SU-DHL-6 (cell line): Measurements from ENCODE around the gene HAP1.
"Not testable (repeated sequence)": the region's sequence is repeated elsewhere in the genome, so short reads cannot be mapped to it uniquely, and the experiment has no call there.

Experiments used
- H2AFZ ChIP-seq: fragments of 200-600 bp; sonication (generic); 2 replicates; pipeline ENCODE4 v1.6.1; 2014; ENCODE audit warnings: low read depth, mild to moderate bottlenecking, moderate library complexity, mixed read lengths, antibody characterized with exemption, low read length; ENCODE audit not compliant: severe bottlenecking
- H3F3A ChIP-seq: fragments of 200-600 bp; shearing (Covaris generic); 2 replicates; pipeline ENCODE4 v1.6.0; 2016; ENCODE audit warnings: antibody characterized with exemption, mild to moderate bottlenecking; ENCODE audit not compliant: insufficient read depth
- H3K27ac ChIP-seq: fragments of 200-600 bp; sonication (generic); 2 replicates; pipeline ENCODE4 v1.5.1; 2016; ENCODE audit warnings: low read depth, mild to moderate bottlenecking, low read length, moderate library complexity, mixed read lengths
- H3K27me3 ChIP-seq: fragments of 200-600 bp; sonication (generic), shearing (Covaris generic); 2 replicates; pipeline ENCODE4 v1.6.0; 2014; ENCODE audit warnings: mild to moderate bottlenecking, low read length
- H3K36me3 ChIP-seq: fragments of 200-600 bp; sonication (generic); 2 replicates; pipeline ENCODE4 v1.6.1; 2014; ENCODE audit warnings: mild to moderate bottlenecking, low read length, mixed read lengths
- H3K4me2 ChIP-seq: fragments of 300-600, 200-600 bp; shearing (Covaris generic), sonication (generic); 2 replicates; pipeline ENCODE4 v1.6.0; 2014; ENCODE audit warnings: low read length, low read depth, mild to moderate bottlenecking; ENCODE audit not compliant: poor library complexity, severe bottlenecking
- H3K4me3 ChIP-seq: fragments of 200-600 bp; sonication (generic); 2 replicates; pipeline ENCODE4 v1.5.1; 2014; ENCODE audit warnings: antibody characterized with exemption, low read length, mild to moderate bottlenecking, mixed read lengths; ENCODE audit not compliant: insufficient read depth, poor library complexity, severe bottlenecking
- H3K79me2 ChIP-seq: fragments of 200-600 bp; sonication (generic); 2 replicates; pipeline ENCODE4 v1.6.1; 2014; ENCODE audit warnings: mild to moderate bottlenecking, low read length, moderate library complexity; ENCODE audit not compliant: insufficient read depth
- H3K9ac ChIP-seq: fragments of 200-600 bp; sonication (generic); 2 replicates; pipeline ENCODE4 v1.7.0; 2014; ENCODE audit warnings: mild to moderate bottlenecking, low read length
- H3K9me2 ChIP-seq: fragments of 200-600 bp; sonication (generic); replicated peaks from 2 replicates; pipeline ENCODE4 v1.6.1; 2014; ENCODE audit warnings: low read length; ENCODE audit not compliant: insufficient read depth
- H3K9me3 ChIP-seq: fragments of 200-600 bp; sonication (generic); 2 replicates; pipeline ENCODE4 v1.6.1; 2014; ENCODE audit warnings: low read length, mixed read lengths; ENCODE audit not compliant: insufficient read depth
- H4K20me1 ChIP-seq: fragments of 200-600 bp; sonication (generic); 2 replicates; pipeline ENCODE4 v1.6.1; 2014; ENCODE audit warnings: low read depth, mild to moderate bottlenecking, antibody characterized with exemption, low read length, moderate library complexity, mixed read lengths
- CTCF ChIP-seq: fragments of 200-600 bp; sonication (generic); IDR thresholded peaks from one replicate; pipeline ENCODE4 v1.5.1; 2017; ENCODE audit warnings: antibody characterized with exemption, mild to moderate bottlenecking, low read length, moderate library complexity; ENCODE audit not compliant: insufficient read depth, poor library complexity, severe bottlenecking
- EZH2phosphoT487 ChIP-seq: fragments of 200-600 bp; sonication (generic), shearing (Covaris generic); conservative IDR thresholded peaks from 2 replicates; pipeline ENCODE4 v1.6.1; 2018; ENCODE audit warnings: mild to moderate bottlenecking, antibody characterized with exemption, low read length, moderate library complexity, mixed read lengths

The HAP1 gene

GRCh38 chr17:41688641-41689496 lies 45.6 kb downstream of the HAP1 start, which contains the start of gene EIF1:
Gene EIF1, plus strand, starts transcription at chr17:41688885. Its CDS starts 154 bp downstream, at chr17:41689039.
- Histone ChIP-seq H3K27ac (peak within 1 kb of the TSS; percentile 88), H3K9me2 (no peaks in the 10 kb centered on the region), H3K4me2 (peak within 1 kb of the TSS; percentile 88), H3F3A (peaks cover 48% of the 10 kb centered on the region), H2AFZ (peak within 1 kb of the TSS; percentile 86), H3K4me3 (peak within 1 kb of the TSS; percentile 98), H3K27me3 (no peaks in the 10 kb centered on the region), H4K20me1 (peaks cover 20% of the 10 kb centered on the region), H3K9me3 (no peaks in the 10 kb centered on the region), H3K36me3 (peaks cover 33% of the 10 kb centered on the region), H3K79me2 (peaks cover 17% of the 10 kb centered on the region), H3K9ac (peak within 1 kb of the TSS; percentile 93)
- TF ChIP-seq EZH2phosphoT487 (no peak), CTCF (no peak)

- peaks cover 20% of the 10 kb centered on the region for H4K20me1 ChIP-seq
- H3K4me3 ChIP-seq = peak overlapping the region; percentile 64
- peak overlapping the region; percentile 74 for H3K27ac ChIP-seq
- H3F3A ChIP-seq = peaks cover 41% of the 10 kb centered on the region
- no peaks in the 10 kb centered on the region for H3K9me2 ChIP-seq
- peak overlapping the region; percentile 74 for H3K9ac ChIP-seq
- H3K36me3 ChIP-seq = peaks cover 33% of the 10 kb centered on the region
- H3K4me2 ChIP-seq = peak overlapping the region; percentile 88
- peaks cover 17% of the 10 kb centered on the region for H3K79me2 ChIP-seq
- TF ChIP-seq CTCF (peak; percentile 59), EZH2phosphoT487 (no peak)
- H3K9me3 ChIP-seq = no peaks in the 10 kb centered on the region
- H2AFZ ChIP-seq = peak overlapping the region; percentile 86
- H3K27me3 ChIP-seq = no peaks in the 10 kb centered on the region
Observed at GRCh38 chr17:41687828-41688640, 46.4 kb downstream of the HAP1 start.

- peaks cover 19% of the 10 kb centered on the region for H3K36me3 ChIP-seq
- no peaks in the 10 kb centered on the region for H3K27me3 ChIP-seq
- TF ChIP-seq EZH2phosphoT487 (no peak), CTCF (no peak)
- no peaks in the 10 kb centered on the region for H3K9me2 ChIP-seq
- no peak overlapping the region for H2AFZ ChIP-seq
- H3K79me2 ChIP-seq = peaks cover 17% of the 10 kb centered on the region
- no peaks in the 10 kb centered on the region for H3K9me3 ChIP-seq
- peaks cover 19% of the 10 kb centered on the region for H4K20me1 ChIP-seq
- H3F3A ChIP-seq = peaks cover 24% of the 10 kb centered on the region
- H3K27ac ChIP-seq = no peak overlapping the region
- no peak overlapping the region for H3K4me3 ChIP-seq
- H3K9ac ChIP-seq = no peak overlapping the region
- no peak overlapping the region for H3K4me2 ChIP-seq
Observed at GRCh38 chr17:41686281-41686680, 48.2 kb downstream of the HAP1 start.

- H3K4me3 ChIP-seq, H3K9me3 ChIP-seq, H3K9ac ChIP-seq, H2AFZ ChIP-seq, H3K27me3 ChIP-seq, H3K9me2 ChIP-seq, H3K4me2 ChIP-seq, H3K27ac ChIP-seq: not testable (repeated sequence)
- peaks cover 12% of the 10 kb centered on the region for H3K79me2 ChIP-seq
- H3F3A ChIP-seq = peaks cover 19% of the 10 kb centered on the region
- H4K20me1 ChIP-seq = peaks cover 14% of the 10 kb centered on the region
- H3K36me3 ChIP-seq = peaks cover 14% of the 10 kb centered on the region
Observed at GRCh38 chr17:41685753-41686152, 48.7 kb downstream of the HAP1 start.
